AG04450 (cell line): ENCODE results near the gene STXBP6. TPM values are rescaled to one million over a fixed set of nuclear protein-coding genes. Genes with fewer than 3 reads are reported as not detected.

Experiments used
- CTCF ChIA-PET: fragments of 300-600, 350-600 bp; formaldehyde crosslinking; extraction: SDS; loops from one replicate; lab custom pipeline; 2022; ENCODE audit warnings: antibody characterized with exemption, inconsistent platforms; lab: Charles Lee
- POLR2A ChIA-PET: fragments of 350-600 bp; formaldehyde crosslinking; extraction: SDS; loops from one replicate; lab custom pipeline; 2021; ENCODE audit warnings: antibody characterized with exemption, inconsistent platforms; lab: Yijun Ruan, JAX
- DNase-seq: peaks from one replicate; pipeline ENCODE4 v3.0.0-alpha.2; 2011; ENCODE audit warnings: low read depth, low spot score
- H3K27ac ChIP-seq: one replicate; pipeline ENCODE4 v1.5.1; 2012; ENCODE audit warnings: low read depth, low read length, control low read depth
- H3K27me3 ChIP-seq: one replicate; pipeline ENCODE4 v1.6.0; 2012; ENCODE audit warnings: low read length; ENCODE audit not compliant: control insufficient read depth, insufficient read depth
- H3K4me3 ChIP-seq: 2 replicates; pipeline ENCODE4 v1.5.1; 2011; ENCODE audit warnings: mild to moderate bottlenecking, low read depth, low read length, control low read depth
- H3K9me3 ChIP-seq: 2 replicates; pipeline ENCODE4 v1.5.1; 2012; ENCODE audit warnings: low read length; ENCODE audit not compliant: control insufficient read depth, insufficient read depth
- polyA plus RNA-seq: library from polyadenylated mRNA; depleted of rRNA; stranded (reverse); fragments of >200 nt; gene quantifications from 2 replicates; pipeline ENCODE4 v1.2.3, GENCODE V29; 2011
- TF ChIP-seq, protein P1 (sequence below): IDR thresholded peaks from 2 replicates; pipeline ENCODE4 v1.5.1; 2011; ENCODE audit warnings: low read depth, low read length, control low read depth, inconsistent platforms

Gene STXBP6
- polyA plus RNA-seq, 1 experiment, result 0.16 TPM

DNA sequence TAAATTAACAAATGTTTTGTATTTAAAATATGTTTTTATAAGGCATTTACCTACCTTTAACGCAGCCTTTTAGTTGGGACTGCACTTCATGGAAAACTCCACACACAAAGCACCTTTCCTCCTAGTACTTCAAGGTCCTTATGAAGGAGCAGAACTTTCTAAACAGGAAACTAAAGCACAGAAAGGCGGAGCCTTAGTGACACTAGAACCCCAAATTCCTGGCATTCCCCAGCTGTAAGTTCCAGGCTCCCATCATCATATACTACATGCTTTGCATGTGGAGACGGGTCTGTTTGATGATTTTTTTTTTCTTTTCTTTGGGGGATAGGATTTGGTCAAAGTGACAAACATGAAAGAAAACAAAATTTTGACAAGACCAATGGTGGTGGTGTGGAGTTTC, 39.5 kb downstream of the STXBP6 start:
- Histone ChIP-seq H3K27ac (no peak overlapping the region), H3K27me3 (no peaks in the 10 kb centered on the region), H3K4me3 (no peak overlapping the region), H3K9me3 (no peaks in the 10 kb centered on the region)
- TF ChIP-seq, protein P1, sequence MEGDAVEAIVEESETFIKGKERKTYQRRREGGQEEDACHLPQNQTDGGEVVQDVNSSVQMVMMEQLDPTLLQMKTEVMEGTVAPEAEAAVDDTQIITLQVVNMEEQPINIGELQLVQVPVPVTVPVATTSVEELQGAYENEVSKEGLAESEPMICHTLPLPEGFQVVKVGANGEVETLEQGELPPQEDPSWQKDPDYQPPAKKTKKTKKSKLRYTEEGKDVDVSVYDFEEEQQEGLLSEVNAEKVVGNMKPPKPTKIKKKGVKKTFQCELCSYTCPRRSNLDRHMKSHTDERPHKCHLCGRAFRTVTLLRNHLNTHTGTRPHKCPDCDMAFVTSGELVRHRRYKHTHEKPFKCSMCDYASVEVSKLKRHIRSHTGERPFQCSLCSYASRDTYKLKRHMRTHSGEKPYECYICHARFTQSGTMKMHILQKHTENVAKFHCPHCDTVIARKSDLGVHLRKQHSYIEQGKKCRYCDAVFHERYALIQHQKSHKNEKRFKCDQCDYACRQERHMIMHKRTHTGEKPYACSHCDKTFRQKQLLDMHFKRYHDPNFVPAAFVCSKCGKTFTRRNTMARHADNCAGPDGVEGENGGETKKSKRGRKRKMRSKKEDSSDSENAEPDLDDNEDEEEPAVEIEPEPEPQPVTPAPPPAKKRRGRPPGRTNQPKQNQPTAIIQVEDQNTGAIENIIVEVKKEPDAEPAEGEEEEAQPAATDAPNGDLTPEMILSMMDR, result no peak
- ChIA-PET CTCF (interaction anchor here (0.5 kb wide), 1 partner anchor 300 kb away, joined by 3 read pairs; no protein-coding TSS in a partner anchor), POLR2A (no interaction called here)
- DNase-seq, result no peak

DNA sequence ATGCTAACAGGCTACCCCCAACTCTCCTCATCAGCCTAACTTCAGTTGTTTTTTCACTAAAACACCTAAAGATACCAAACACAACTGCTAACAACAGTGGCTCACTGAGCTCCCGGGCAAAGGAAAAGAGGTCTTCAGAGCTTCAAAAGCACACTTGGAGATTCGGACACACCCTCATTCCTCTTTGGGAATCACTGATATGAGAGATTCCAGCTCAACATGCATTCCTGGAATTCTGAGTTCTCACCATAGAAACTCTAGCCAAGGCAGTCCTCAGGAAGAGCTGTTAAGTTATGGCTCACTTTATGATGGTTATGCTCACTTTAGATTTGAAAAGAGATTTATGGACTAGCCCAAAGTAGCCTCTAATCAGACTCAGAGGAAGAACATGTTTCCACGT, 40.1 kb downstream of the STXBP6 start:
- H3K4me3 ChIP-seq, result no peak overlapping the region
- H3K27me3 ChIP-seq, result no peaks in the 10 kb centered on the region
- TF ChIP-seq, protein P1, result no peak
- no peaks in the 10 kb centered on the region for H3K9me3 ChIP-seq
- DNase-seq, result no peak
- ChIA-PET POLR2A (no interaction called here), CTCF (interaction anchor here (0.5 kb wide), 1 partner anchor 299 kb away, joined by 3 read pairs; no protein-coding TSS in a partner anchor)
- H3K27ac ChIP-seq, result no peak overlapping the region

DNA sequence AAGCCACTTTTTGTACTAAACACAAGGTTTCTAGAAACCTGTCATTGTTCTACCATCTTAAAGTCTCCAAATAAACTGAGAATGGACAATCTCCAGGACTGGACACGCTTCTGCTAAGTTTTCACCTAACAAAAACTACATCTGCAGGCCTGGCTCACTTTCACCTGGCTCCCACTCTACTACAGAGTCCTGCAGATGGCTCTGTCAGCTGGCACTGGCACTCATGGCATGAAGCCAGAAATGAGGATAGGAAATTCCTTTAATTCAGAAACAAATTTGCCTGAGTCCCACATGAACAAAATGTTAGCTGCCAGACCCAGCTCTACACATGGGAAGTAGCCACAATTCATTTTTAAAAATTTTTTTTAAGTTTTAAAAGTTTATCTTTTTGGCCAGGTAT, 42.1 kb downstream of the STXBP6 start:
- TF ChIP-seq, protein P1, result no peak
- CTCF ChIA-PET, result no interaction called here
- Histone ChIP-seq H3K9me3 (no peaks in the 10 kb centered on the region), H3K27me3 (no peaks in the 10 kb centered on the region), H3K27ac (no peak overlapping the region), H3K4me3 (no peak overlapping the region)
- POLR2A ChIA-PET, result no interaction called here
- no peak for DNase-seq

DNA sequence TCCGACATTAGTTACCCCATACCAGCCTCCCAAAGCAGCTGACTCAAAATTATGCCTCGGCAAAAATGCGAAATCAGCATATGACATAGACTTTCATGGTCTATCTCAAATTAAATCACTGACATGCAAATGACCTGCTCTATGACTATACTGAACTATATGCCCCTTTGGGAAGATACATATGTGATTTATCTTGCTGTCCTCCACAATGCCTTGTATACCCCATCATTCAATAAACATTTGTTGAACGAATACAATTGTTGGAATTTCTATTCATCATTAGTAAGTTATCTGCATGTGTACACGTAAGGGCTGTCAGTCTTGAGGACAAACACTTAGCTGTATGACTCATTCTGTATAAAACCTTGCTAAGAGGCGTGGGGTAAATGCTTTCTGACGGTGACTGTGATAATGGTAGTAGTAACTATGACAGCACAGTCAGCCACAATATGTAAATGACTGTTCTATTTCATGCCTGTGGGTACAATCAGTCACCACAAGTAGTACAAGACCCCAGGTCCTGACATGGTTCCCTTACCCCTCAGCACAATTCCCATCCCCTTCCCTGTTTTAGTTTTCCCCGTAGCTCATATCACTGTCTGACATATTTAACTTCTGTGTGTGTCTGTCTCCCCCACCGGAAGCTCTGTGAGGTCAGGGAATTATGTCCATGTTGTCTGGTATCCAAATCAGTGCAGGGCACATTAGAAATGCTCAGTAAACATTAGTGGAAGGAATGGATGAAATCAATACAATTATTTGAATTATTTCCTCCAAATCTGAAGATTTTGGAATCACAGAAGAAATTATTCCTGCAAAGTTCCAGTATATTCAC, 42.8 kb downstream of the STXBP6 start:
- TF ChIP-seq, protein P1, result no peak
- Histone ChIP-seq H3K27ac (no peak overlapping the region), H3K9me3 (no peaks in the 10 kb centered on the region), H3K4me3 (no peak overlapping the region), H3K27me3 (no peaks in the 10 kb centered on the region)
- CTCF ChIA-PET, result no interaction called here
- peak; percentile 8 for DNase-seq
- POLR2A ChIA-PET, result interaction anchor here (0.6 kb wide), 2 partner anchors 24 to 30 kb away, joined by 3 read pairs; no protein-coding TSS in a partner anchor

DNA sequence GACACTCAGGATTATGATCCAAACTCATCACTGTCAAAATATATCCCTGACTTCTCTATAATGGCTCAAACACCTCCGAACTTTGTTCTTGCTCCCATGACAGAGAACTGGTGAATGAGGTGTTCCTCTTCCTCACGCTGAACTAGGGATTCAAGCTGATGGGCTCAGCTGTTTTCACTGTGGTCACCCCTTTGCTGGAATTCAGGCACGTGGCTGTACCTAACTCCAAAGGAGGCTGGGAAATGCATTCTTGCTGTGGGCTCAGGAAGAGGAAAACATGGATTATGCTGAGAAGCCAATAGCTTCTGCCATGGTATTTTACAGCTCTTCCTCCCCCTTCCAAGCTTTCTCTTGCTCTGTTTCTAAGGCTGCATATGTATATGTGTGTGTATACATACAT, 43.9 kb downstream of the STXBP6 start:
- CTCF ChIA-PET, result no interaction called here
- H3K9me3 ChIP-seq, result no peaks in the 10 kb centered on the region
- no peak for DNase-seq
- no peak overlapping the region for H3K4me3 ChIP-seq
- TF ChIP-seq, protein P1, result no peak
- H3K27me3 ChIP-seq, result no peaks in the 10 kb centered on the region
- H3K27ac ChIP-seq, result no peak overlapping the region
- POLR2A ChIA-PET, result interaction anchor here (0.6 kb wide), 1 partner anchor 23 kb away, joined by 3 read pairs; no protein-coding TSS in a partner anchor
